Glomerular endothelial cell (primary cell): ENCODE data around the gene GMNC. TPM values are rescaled to one million over a fixed set of nuclear protein-coding genes. Genes with fewer than 3 reads are reported as not detected.

Source experiments
- DNase-seq: peaks from one replicate; pipeline ENCODE4 v3.0.0-alpha.2; 2011; ENCODE audit warnings: low read depth, low spot score; ENCODE audit errors: extremely low read depth
- total RNA-seq: library from RNA; depleted of rRNA; stranded (reverse); fragments of >200 nt; gene quantifications from 2 replicates; pipeline ENCODE4 v1.2.3, GENCODE V29; 2015

The GMNC gene
- total RNA-seq, 1 donor from 2014 or later: 0.06 TPM

- DNase-seq: no peak
Observed at GRCh38 chr3:190853464-190853863, 9.0 kb downstream of the GMNC start.

- DNase-seq: no peak
Observed at GRCh38 chr3:190849607-190850006, 12.9 kb downstream of the GMNC start.

GRCh38 chr3:190848870-190849269 lies 13.6 kb downstream of the GMNC start:
- DNase-seq: no peak

GRCh38 chr3:190847436-190847835 lies 15.1 kb downstream of the GMNC start:
- DNase-seq: no peak

GRCh38 chr3:190840146-190840545 lies 22.3 kb downstream of the GMNC start:
- DNase-seq: no peak

GRCh38 chr3:190831225-190831624 lies 31.3 kb downstream of the GMNC start:
- no peak for DNase-seq

- no peak for DNase-seq
Observed at GRCh38 chr3:190830031-190830430, 32.5 kb downstream of the GMNC start.

- no peak for DNase-seq
Observed at GRCh38 chr3:190826018-190826417, 36.5 kb downstream of the GMNC start.

- DNase-seq: no peak
Observed at GRCh38 chr3:190825386-190826016, 37.0 kb downstream of the GMNC start.

- peak; percentile 37 for DNase-seq
Observed at GRCh38 chr3:190811775-190812480, 50.6 kb downstream of the GMNC start.

GRCh38 chr3:190810957-190811356 lies 51.5 kb downstream of the GMNC start:
- DNase-seq: no peak

- DNase-seq: no peak
Observed at GRCh38 chr3:190809351-190809750, 53.1 kb downstream of the GMNC start.

- DNase-seq: no peak
Observed at GRCh38 chr3:190807719-190808375, 54.6 kb downstream of the GMNC start.
